ENCODE data around the gene CDKAL1.

CDKAL1 gene

GRCh38 chr6:21095462-21095861 lies 561.2 kb downstream of the CDKAL1 start:
- DNase-seq (ENCODE audit: low read depth in 1 of 2, low spot score in 1 of 2) = no peak

GRCh38 chr6:21098134-21098533 lies 563.9 kb downstream of the CDKAL1 start:
- DNase-seq (ENCODE audit: low read depth in 1 of 2, low spot score in 1 of 2) = no peak

- DNase-seq (ENCODE audit: low read depth in 1 of 2, low spot score in 1 of 2) = no peak
Measured at GRCh38 chr6:21098744-21099143, 564.5 kb downstream of the CDKAL1 start.

GRCh38 chr6:21099338-21100314 lies 565.4 kb downstream of the CDKAL1 start:
- DNase-seq (ENCODE audit: low read depth in 1 of 2, low spot score in 1 of 2) = no peak

DNA sequence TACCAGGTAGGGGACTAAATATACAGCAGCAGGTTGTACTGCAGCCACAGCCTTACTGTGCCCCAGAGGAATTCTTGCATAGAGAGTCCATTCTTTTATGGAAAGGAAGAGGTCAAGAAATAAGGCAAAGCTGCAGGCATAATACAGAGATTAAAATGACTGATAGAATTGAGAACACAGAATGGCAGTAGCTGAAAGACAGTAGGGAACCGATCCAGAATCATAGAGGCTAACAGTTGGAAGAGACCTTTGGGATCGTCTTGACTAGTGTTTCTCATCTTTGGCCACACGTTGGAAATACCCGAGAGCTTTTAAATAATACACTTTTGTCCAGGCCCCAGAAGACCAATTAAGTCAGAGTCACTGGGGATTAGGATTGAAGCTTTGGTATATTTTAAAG lies 566.7 kb downstream of the CDKAL1 start:
- no peak for DNase-seq (ENCODE audit: low read depth in 1 of 2, low spot score in 1 of 2)

DNA sequence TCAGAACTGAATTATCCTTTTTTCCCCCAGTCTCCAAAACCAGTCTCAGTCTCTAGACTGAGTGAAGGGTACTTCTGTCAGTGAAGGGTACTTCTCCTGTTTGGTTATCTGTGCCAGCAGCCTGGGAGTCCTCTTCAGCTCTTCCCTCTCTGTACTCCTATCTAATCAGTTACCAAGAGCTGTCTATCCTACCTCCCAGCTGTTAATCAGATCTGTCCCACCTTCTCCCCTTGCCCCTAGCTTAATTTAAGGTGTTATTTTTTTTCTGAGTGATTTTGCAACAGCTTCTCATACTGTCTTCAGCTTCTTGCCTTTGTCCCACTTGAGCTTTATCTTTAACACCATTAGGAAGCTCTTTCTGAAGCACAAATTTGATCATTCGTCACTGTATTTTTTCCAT lies 567.4 kb downstream of the CDKAL1 start:
- no peak for DNase-seq (ENCODE audit: low read depth in 1 of 2, low spot score in 1 of 2)

DNA sequence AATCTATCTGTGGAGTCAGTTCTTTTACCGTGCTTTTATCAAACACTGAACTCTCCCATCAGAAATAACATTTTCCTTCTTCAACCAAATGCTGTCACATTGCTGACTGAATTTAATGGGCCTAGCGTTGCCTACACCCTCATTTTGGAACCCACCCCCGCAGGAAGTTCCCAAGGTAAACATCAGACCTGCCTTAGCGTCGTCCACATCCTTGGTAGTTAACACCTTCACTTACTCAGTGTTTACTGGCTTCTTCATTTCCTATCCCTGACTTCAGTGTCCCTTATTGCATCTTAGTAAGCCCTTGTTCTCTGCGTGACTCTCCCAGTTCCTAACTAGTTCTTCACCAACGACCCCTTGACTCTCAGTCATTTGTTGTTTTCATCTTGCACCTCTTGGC lies 567.9 kb downstream of the CDKAL1 start:
- no peak for DNase-seq (ENCODE audit: low read depth in 1 of 2, low spot score in 1 of 2)

DNA sequence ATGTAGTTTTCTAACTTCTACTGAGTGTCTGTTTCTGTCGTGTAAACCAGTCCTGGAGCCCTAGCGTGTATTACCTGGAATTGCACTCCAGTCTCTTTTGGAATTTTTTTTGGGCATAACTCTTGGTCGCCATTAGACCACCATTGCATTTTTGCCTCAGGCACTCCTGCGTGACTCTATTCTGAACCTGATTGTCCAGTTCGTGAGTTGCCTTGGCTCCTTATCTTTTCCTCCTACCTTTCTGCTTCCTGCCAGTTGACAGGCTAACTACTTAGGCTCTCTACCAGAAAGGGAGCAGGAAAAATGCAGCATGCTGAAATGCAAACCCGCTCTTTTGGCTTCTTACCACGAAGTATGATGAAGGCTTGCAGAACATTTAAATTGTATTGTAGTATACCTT lies 568.4 kb downstream of the CDKAL1 start:
- DNase-seq (ENCODE audit: low read depth in 1 of 2, low spot score in 1 of 2) = no peak

- no peak for DNase-seq (ENCODE audit: low read depth in 1 of 2, low spot score in 1 of 2)
Measured at GRCh38 chr6:21103626-21104224, 569.5 kb downstream of the CDKAL1 start.

DNA sequence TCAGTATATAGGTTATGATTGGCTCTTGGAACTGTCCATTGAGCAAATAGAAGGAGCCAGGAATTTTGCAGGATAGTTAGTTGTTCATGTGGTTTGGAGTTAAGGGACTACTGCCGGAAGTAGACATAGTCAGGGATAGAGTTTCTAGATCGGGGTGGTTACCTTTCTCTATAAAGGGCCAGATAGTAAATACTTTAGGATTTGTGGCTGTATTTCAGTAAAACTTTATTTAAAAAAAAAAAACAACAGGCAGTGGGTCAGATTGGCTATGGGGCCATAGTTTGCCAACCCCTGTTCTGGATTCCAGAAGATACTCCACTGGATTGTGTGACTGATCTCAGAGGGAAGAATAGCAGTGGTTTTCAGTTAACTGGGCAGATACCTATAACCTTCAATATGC lies 570.0 kb downstream of the CDKAL1 start:
- no peak for DNase-seq (ENCODE audit: low read depth in 1 of 2, low spot score in 1 of 2)

DNA sequence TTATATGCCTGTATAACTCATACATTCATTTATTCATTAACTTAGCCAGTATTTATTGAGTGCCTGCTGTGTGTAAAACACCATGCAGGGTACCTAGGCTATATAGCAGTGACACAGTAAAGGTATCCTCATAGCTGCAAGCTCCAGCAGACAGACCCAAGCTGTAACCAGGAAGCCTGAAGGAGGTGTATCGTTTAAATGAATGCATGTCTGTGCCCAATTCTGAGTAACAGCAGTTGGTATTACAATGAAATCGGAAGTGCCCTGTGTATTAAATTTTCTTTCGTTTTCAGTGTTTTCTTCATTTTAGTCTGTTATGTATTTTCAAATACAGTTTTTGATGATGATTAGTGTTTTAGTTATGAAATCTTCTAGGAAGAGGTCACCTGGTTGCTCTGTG lies 573.5 kb downstream of the CDKAL1 start:
- DNase-seq (ENCODE audit: low read depth in 1 of 2, low spot score in 1 of 2) = no peak

GRCh38 chr6:21109391-21110178 lies 575.3 kb downstream of the CDKAL1 start:
- no peak for DNase-seq (ENCODE audit: low read depth in 1 of 2, low spot score in 1 of 2)

GRCh38 chr6:21110684-21111083 lies 576.4 kb downstream of the CDKAL1 start:
- no peak for DNase-seq (ENCODE audit: low read depth in 1 of 2, low spot score in 1 of 2)

DNA sequence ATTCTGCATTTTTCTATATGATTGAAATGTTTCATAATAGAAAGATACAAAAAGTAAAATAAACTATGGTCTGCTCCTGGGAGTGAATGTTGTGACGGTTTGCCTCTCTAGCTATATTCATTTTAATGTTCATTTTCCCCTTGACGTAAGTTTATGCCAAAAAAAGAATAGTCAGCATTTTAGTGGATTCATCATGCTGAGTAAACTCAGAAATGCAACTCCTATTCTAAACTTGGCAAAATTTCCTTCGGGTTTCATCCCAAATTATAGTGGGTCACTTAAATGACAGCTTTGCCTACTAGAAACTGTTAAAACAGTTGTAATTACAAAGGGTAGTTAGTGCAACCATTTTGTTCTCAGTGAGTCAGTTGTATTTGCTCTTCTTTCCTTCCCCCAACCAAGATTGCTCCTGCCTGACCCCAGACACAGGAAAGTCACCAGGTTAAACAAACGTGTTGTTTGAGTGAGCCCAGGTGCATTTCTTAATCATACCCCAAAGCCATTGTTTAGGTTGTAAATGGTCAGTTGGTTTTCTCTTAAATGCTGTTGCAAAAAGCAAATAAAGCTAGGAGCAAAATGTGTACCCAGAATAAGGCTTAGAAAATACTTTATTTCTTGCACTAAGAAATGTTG lies 577.0 kb downstream of the CDKAL1 start:
- no peak for DNase-seq (ENCODE audit: low read depth in 1 of 2, low spot score in 1 of 2)

DNA sequence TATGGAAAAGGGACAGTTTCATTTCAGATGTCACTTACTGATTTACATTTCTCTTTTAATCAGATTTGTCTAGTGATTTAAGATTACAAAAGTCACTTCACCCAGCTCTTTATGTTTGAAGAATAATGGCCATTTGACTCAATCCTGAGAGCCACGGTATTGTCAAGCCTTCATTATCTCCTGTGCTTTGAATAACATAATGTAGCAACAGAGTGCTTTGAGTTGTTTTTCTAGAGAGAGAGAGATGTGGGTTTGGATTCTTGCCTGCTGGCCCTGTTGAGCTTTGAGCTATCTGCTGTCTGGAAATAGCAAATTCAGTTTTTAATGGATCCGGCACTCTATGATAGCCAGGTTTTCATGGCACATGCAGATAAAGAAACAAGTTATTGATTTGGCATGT lies 580.9 kb downstream of the CDKAL1 start:
- DNase-seq (ENCODE audit: low read depth in 1 of 2, low spot score in 1 of 2) = no peak

DNA sequence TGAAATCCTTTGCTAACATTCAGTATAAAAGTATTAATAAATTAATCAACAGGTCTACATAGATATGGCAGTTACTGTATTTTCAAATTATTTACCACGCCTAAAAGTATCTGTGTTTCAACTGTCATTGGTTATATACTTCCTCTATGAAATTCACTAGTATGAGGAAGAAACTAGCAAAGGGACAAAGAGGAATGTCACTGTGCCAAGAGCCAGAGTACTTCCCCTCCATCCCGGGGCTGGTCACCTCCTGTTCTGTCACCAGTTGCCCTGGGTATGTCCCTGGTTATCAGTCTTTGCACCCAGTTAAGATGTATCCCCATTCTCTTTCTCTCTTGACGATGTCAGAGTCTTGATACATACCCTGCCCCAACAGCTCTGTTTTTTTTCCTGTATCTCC lies 582.5 kb downstream of the CDKAL1 start:
- no peak for DNase-seq (ENCODE audit: low read depth in 1 of 2, low spot score in 1 of 2)

- no peak for DNase-seq (ENCODE audit: low read depth in 1 of 2, low spot score in 1 of 2)
Measured at GRCh38 chr6:21118216-21118780, 584.0 kb downstream of the CDKAL1 start.

DNA sequence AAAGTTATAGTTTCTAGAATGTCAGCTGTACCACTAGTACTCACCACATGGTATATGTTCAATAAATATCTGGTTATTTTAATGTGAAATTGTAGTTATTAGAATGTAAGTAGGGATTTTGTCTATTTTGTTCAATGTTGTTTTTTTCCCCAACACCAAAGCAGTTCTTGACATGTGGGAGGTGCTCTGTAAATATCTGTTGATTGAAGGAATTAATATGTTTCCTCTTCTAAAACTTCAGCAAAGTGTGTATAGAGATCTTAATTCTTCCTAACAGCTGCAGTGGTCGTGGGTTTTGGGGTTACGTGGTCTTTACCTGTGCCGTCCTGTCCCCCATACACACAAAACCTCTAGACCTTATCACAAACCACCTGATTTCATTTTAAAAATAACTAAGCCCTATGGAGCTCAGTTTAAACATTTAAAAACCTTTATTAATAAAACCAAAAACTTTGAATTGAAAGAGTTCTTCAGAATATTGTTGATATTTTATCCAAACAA lies 587.4 kb downstream of the CDKAL1 start:
- no peak for DNase-seq (ENCODE audit: low read depth in 1 of 2, low spot score in 1 of 2)

- DNase-seq (ENCODE audit: low read depth in 1 of 2, low spot score in 1 of 2) = no peak
Measured at GRCh38 chr6:21123507-21124436, 589.5 kb downstream of the CDKAL1 start.

DNA sequence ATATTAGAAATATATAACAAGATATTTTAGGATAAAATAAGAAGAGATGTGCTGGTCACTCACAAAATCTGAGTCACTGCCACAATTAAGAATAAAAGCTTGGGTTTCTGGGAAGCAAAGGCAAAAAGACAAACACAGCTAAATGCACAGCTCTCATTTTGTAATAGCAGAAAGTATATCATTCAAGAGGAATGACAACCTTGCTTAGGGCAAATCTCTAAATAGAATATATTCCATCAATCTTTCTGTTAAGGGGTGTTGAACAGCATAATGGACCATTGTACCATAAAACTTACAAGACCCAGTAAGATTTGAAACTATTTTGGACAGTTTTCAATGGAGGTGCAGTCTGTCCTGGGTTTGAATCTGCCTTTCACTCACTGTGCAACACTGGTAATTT lies 594.3 kb downstream of the CDKAL1 start:
- no peak for DNase-seq (ENCODE audit: low read depth in 1 of 2, low spot score in 1 of 2)

All from activated CD4-positive, alpha-beta T cell treated with anti-CD3 and anti-CD28 coated beads, Interleukin-2, amount 50 U/mL, for 24 hours (primary cell).